Endothelial cell of umbilical vein (primary cell): ENCODE data around the gene M6PR. TPM values are rescaled to one million over a fixed set of nuclear protein-coding genes. Genes with fewer than 3 reads are reported as not detected.

Source experiments
- BruUV-seq: library from RNA; stranded (reverse); fragments of 400-500 nt; replicated peaks from 2 replicates; lab custom pipeline; 2021; lab: Mats Ljungman, UMichigan
- CTCF ChIA-PET: fragments of 300-600, 350-600 bp; sonication (Branson Sonifier 250); formaldehyde crosslinking; loops from one replicate; lab custom pipeline; 2021; ENCODE audit warnings: antibody characterized with exemption, inconsistent platforms; lab: Charles Lee
- POLR2A ChIA-PET: fragments of 300-600, 350-600 bp; sonication (Branson Sonifier 250); formaldehyde crosslinking; loops from one replicate; lab custom pipeline; 2021; ENCODE audit warnings: antibody characterized with exemption, inconsistent platforms; lab: Charles Lee
- DNase-seq: peaks from one replicate; pipeline ENCODE4 v3.0.0-alpha.2; 2011; ENCODE audit warnings: low read depth, low spot score
- FAIRE-seq: peaks from 2 replicates; lab custom pipeline; 2011; peaks lifted over from hg19 to GRCh38; lab: Jason Lieb, UNC
- H2AFZ ChIP-seq: 2 replicates; pipeline ENCODE4 v1.6.0; 2012; ENCODE audit warnings: low read depth, low read length, control low read depth, inconsistent platforms
- H3K27ac ChIP-seq: 2 replicates; pipeline ENCODE4 v1.5.1; 2011; ENCODE audit warnings: low read depth, mild to moderate bottlenecking, control low read depth, low read length, moderate library complexity; ENCODE audit not compliant: insufficient read depth
- H3K27me3 ChIP-seq, 2 experiments: 2 replicates each; pipeline versions ENCODE4 v1.6.0 to v1.6.1; 2011; ENCODE audit warnings: low read length in 2 of 2, mixed read lengths in 1 of 2; ENCODE audit not compliant: control insufficient read depth in 2 of 2, insufficient read depth in 2 of 2
- H3K36me3 ChIP-seq, 2 experiments: 2 replicates in 1 of 2; 3 replicates in 1 of 2; pipeline ENCODE4 v1.5.1; 2011; ENCODE audit warnings: low read length in 2 of 2, mild to moderate bottlenecking in 1 of 2, moderate library complexity in 1 of 2; ENCODE audit not compliant: control insufficient read depth in 2 of 2, insufficient read depth in 2 of 2; ENCODE audit errors: extremely low read depth in 1 of 2
- H3K4me1 ChIP-seq: 3 replicates; pipeline ENCODE4 v1.5.1; 2011; ENCODE audit warnings: mild to moderate bottlenecking, low read length; ENCODE audit not compliant: control insufficient read depth, insufficient read depth; ENCODE audit errors: extremely low read depth
- H3K4me2 ChIP-seq: 2 replicates; pipeline ENCODE4 v1.6.1; 2011; ENCODE audit warnings: low read length, control low read depth, mixed read lengths; ENCODE audit not compliant: insufficient read depth
- H3K4me3 ChIP-seq, 3 experiments: fragments of 200-600 bp in 1 of 3; sonication (generic), shearing (Covaris generic) in 1 of 3; replicated peaks in 1 of 3; 2 replicates each; pipeline ENCODE4 v1.5.1; 2011 to 2016; ENCODE audit warnings: control low read depth in 3 of 3, low read length in 3 of 3, mild to moderate bottlenecking in 2 of 3, inconsistent platforms in 1 of 3, low read depth in 1 of 3, moderate library complexity in 1 of 3; ENCODE audit not compliant: insufficient read depth in 1 of 3
- H3K79me2 ChIP-seq: 2 replicates; pipeline ENCODE4 v1.6.0; 2012; ENCODE audit warnings: low read length, inconsistent platforms; ENCODE audit not compliant: control insufficient read depth, insufficient read depth
- H3K9ac ChIP-seq: replicated peaks from 2 replicates; pipeline ENCODE3; 2011; ENCODE audit warnings: low read length, control low read depth; ENCODE audit not compliant: insufficient read depth; ENCODE audit errors: extremely low read depth
- H3K9me1 ChIP-seq: replicated peaks from 3 replicates; pipeline ENCODE4 v1.6.0; 2011; ENCODE audit warnings: mild to moderate bottlenecking, low read length; ENCODE audit not compliant: control insufficient read depth, insufficient read depth; ENCODE audit errors: extremely low read depth
- H3K9me3 ChIP-seq: replicated peaks from 2 replicates; pipeline ENCODE4 v1.5.1; 2012; ENCODE audit warnings: low read length, inconsistent platforms; ENCODE audit not compliant: control insufficient read depth, insufficient read depth
- H4K20me1 ChIP-seq: replicated peaks from 2 replicates; pipeline ENCODE3; 2011; ENCODE audit warnings: mild to moderate bottlenecking, low read length; ENCODE audit not compliant: control insufficient read depth, insufficient read depth; ENCODE audit errors: extremely low read depth
- EZH2 ChIP-seq: IDR thresholded peaks from 2 replicates; pipeline ENCODE4 v1.6.1; 2012; ENCODE audit warnings: borderline replicate concordance, low read depth, mild to moderate bottlenecking, moderate library complexity, low read length, inconsistent platforms; ENCODE audit not compliant: severe bottlenecking
- FOS ChIP-seq: IDR thresholded peaks from 2 replicates; pipeline ENCODE4 v1.6.1; 2011; ENCODE audit warnings: mild to moderate bottlenecking, low read length, moderate library complexity, borderline replicate concordance; ENCODE audit not compliant: insufficient read depth
- GATA2 ChIP-seq: IDR thresholded peaks from 2 replicates; pipeline ENCODE4 v1.7.0; 2011; ENCODE audit warnings: low read depth, mild to moderate bottlenecking, moderate library complexity, mixed read lengths, low read length; ENCODE audit not compliant: insufficient read length, insufficient read depth
- JUN ChIP-seq: IDR thresholded peaks from 2 replicates; pipeline ENCODE4 v1.6.1; 2011; ENCODE audit warnings: borderline replicate concordance, low read depth; ENCODE audit not compliant: insufficient read length, insufficient read depth
- MYC ChIP-seq: IDR thresholded peaks from one replicate; pipeline ENCODE4 v1.6.1; 2011; ENCODE audit warnings: mild to moderate bottlenecking, low read depth, low read length
- POLR2A ChIP-seq: IDR thresholded peaks from 2 replicates; pipeline ENCODE4 v1.6.1; 2012; ENCODE audit warnings: low read depth, mild to moderate bottlenecking, control low read depth, low read length
- dilution Hi-C: fragments of 300-500 bp; cut with MboI; formaldehyde crosslinking; loops from one replicate; pipeline ENCODE4 v1.15.0; 2019; ENCODE audit warnings: low sequenced_read_pairs; ENCODE audit not compliant: extremely low pct_ligation_motif_present
- intact Hi-C: fragments of 100-400 bp; cut with micrococcal nuclease; formaldehyde crosslinking; loops from one replicate; pipeline ENCODE4 v1.10.0; 2022
- polyA plus RNA-seq, 4 experiments: library from polyadenylated mRNA; depleted of rRNA in 3 of 4; stranded (reverse) in 3 of 4; unstranded in 1 of 4; fragments of >200 nt; gene quantifications; 2 replicates each; pipeline versions ENCODE4 v1.2.1 to v1.2.3, GENCODE V29; 2011 to 2012; ENCODE audit warnings: missing spikeins in 1 of 4
- total RNA-seq: library from RNA; stranded (reverse); gene quantifications from 2 replicates; pipeline ENCODE4 v1.2.3, GENCODE V29; 2021
- TF ChIP-seq, protein P1 (sequence below), 2 donors: IDR thresholded peaks; 1 replicate in 1 of 2; 2 replicates in 1 of 2; pipeline ENCODE4 v1.5.1; 2011; ENCODE audit warnings: low read length in 2 of 2, mild to moderate bottlenecking in 2 of 2, moderate library complexity in 2 of 2, control low read depth in 1 of 2, inconsistent platforms in 1 of 2, low read depth in 1 of 2; ENCODE audit not compliant: insufficient read depth in 1 of 2; ENCODE audit errors: extremely low read depth in 1 of 2

The M6PR gene
- total and polyA plus RNA-seq, 2 donors (not counting 3 experiments of a cell fraction or from before 2014, with no cell fraction given): 124 to 142 TPM

DNA sequence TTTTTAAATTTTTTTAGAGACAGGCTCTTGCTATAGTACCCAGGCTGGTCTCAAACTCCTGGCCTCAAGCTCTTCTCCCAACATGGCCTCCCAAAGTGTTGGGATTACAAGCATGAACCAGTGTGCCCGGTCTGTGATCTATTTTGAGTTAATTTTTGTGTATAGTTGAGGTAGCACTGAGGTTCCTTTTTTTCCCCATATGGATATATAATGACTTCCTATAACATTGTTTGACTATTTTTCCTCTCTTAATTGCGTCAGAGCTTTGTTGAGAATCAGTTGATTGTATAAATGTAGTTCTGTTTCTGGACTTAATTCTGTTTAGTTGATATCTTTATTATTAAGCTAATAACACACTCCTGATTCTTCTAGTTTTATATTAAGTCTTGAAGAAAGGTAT is 8.6 kb upstream of the M6PR start:
- no peaks in the 10 kb centered on the region for H3K36me3 ChIP-seq
- no peaks in the 10 kb centered on the region for H4K20me1 ChIP-seq
- H3K4me3 ChIP-seq: no peak overlapping the region
- no peaks in the 10 kb centered on the region for H3K27me3 ChIP-seq
- dilution Hi-C loops (no loop called here), intact Hi-C loops (no loop called here)
- no peak overlapping the region for H3K27ac ChIP-seq
- H3K4me1 ChIP-seq: no peaks in the 10 kb centered on the region
- FAIRE-seq: no peak
- TF ChIP-seq JUN (no peak), MYC (no peak), EZH2 (no peak)
- ChIA-PET CTCF (interaction anchor here (0.6 to 0.7 kb wide), 2 partner anchors 120 to 304 kb away, joined by 3 read pairs; no protein-coding TSS in a partner anchor), POLR2A (no interaction called here)
- no peak overlapping the region for H3K9ac ChIP-seq
- DNase-seq: no peak
- BruUV-seq: no TSS peak
- no peaks in the 10 kb centered on the region for H3K79me2 ChIP-seq
- H3K4me2 ChIP-seq: no peak overlapping the region
- H2AFZ ChIP-seq: no peak overlapping the region
- H3K9me3 ChIP-seq: no peaks in the 10 kb centered on the region
- H3K9me1 ChIP-seq: no peaks in the 10 kb centered on the region

DNA sequence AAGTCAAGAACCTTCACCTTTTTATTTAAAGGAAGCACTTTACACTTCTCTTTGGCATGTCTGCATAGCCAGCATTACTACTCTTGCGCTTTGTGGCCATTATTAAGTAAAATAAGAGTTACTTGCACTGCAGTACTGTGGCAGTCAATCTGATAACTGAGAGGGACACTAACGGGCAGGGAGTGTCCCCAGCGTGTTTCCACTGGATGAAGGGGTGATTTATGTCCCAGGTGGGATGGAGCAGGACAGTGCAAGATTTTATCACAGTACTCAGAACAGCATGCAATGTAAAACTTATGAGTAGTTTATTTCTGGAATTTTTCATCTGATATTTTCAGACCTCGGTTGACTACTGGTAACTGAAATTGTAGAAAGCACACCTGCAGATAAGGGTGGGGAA is 8.1 kb upstream of the M6PR start:
- FAIRE-seq (no peak), DNase-seq (no peak)
- BruUV-seq: no TSS peak
- CTCF ChIA-PET: interaction anchor here (0.6 kb wide), 1 partner anchor 303 kb away, joined by 3 read pairs; no protein-coding TSS in a partner anchor
- no peak overlapping the region for H3K4me3 ChIP-seq
- H3K9ac ChIP-seq: no peak overlapping the region
- no peak for TF ChIP-seq GATA2
- no peak for TF ChIP-seq JUN
- no peak for TF ChIP-seq POLR2A
- TF ChIP-seq EZH2: no peak
- TF ChIP-seq FOS: no peak
- TF ChIP-seq, protein P1, sequence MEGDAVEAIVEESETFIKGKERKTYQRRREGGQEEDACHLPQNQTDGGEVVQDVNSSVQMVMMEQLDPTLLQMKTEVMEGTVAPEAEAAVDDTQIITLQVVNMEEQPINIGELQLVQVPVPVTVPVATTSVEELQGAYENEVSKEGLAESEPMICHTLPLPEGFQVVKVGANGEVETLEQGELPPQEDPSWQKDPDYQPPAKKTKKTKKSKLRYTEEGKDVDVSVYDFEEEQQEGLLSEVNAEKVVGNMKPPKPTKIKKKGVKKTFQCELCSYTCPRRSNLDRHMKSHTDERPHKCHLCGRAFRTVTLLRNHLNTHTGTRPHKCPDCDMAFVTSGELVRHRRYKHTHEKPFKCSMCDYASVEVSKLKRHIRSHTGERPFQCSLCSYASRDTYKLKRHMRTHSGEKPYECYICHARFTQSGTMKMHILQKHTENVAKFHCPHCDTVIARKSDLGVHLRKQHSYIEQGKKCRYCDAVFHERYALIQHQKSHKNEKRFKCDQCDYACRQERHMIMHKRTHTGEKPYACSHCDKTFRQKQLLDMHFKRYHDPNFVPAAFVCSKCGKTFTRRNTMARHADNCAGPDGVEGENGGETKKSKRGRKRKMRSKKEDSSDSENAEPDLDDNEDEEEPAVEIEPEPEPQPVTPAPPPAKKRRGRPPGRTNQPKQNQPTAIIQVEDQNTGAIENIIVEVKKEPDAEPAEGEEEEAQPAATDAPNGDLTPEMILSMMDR (IDR thresholded peaks at IDR 0.05; ENCODE audit: extremely low read depth in 1 of 2, insufficient read depth in 1 of 2, low read depth in 1 of 2, low read length in 2 of 2): no peak
- TF ChIP-seq MYC: no peak
- no peaks in the 10 kb centered on the region for H4K20me1 ChIP-seq
- no peak overlapping the region for H3K4me2 ChIP-seq
- H2AFZ ChIP-seq: no peak overlapping the region
- no peaks in the 10 kb centered on the region for H3K79me2 ChIP-seq
- intact Hi-C loops: no loop called here
- H3K9me3 ChIP-seq: no peaks in the 10 kb centered on the region
- H3K9me1 ChIP-seq: no peaks in the 10 kb centered on the region
- no peak overlapping the region for H3K27ac ChIP-seq
- no peaks in the 10 kb centered on the region for H3K4me1 ChIP-seq
- no peaks in the 10 kb centered on the region for H3K27me3 ChIP-seq
- no peaks in the 10 kb centered on the region for H3K36me3 ChIP-seq
- POLR2A ChIA-PET: no interaction called here
- dilution Hi-C loops: no loop called here
